ENCODE results near the gene LRRC8B. TPM values are rescaled to one million over a fixed set of nuclear protein-coding genes. Genes with fewer than 3 reads are reported as not detected.

Gene LRRC8B
- total and polyA plus RNA-seq, 4 experiments from 2014 or later: 15.0 to 18.1 (median 16.8) TPM

GRCh38 chr1:89616844-89617627 is 92.4 kb downstream of the LRRC8B start:
- POLR2A ChIA-PET (ENCODE audit: partially characterized antibody): interaction anchor here (1.0 to 30.2 kb wide), 4 partner anchors 10 to 146 kb away, joined by 4 to 813 read pairs (median 21); partner anchors contain the start of gene LRRC8C
- peaks cover 35 to 55% of the 10 kb centered on the region in 2 donors for H3K36me3 Mint-ChIP-seq
- H3K4me3 ChIP-seq (ENCODE audit: low read length in 2 of 2): no peak overlapping the region
- H3K27me3 Mint-ChIP-seq: no peaks in the 10 kb centered on the region
- no peak for DNase-seq
- CTCF ChIA-PET (ENCODE audit: partially characterized antibody): interaction anchor here (0.7 to 32.4 kb wide), 6 partner anchors 11 to 146 kb away, joined by 3 to 688 read pairs (median 54); partner anchors contain the start of gene LRRC8C
- peaks cover 0 to 6% of the 10 kb centered on the region in 2 donors for H3K9me3 ChIP-seq (ENCODE audit: control insufficient read depth in 1 of 2, low read length in 2 of 2)
- H3K36me3 ChIP-seq (ENCODE audit: insufficient read depth, low read length): no peaks in the 10 kb centered on the region
- no peak overlapping the region for H3K27ac ChIP-seq (ENCODE audit: low read depth, low read length)
- peaks cover 49 to 91% (median 70%) of the 10 kb centered on the region in 4 donors for H3K4me1 Mint-ChIP-seq
- H3K4me1 ChIP-seq (ENCODE audit: insufficient read depth, low read length): peaks cover 64% of the 10 kb centered on the region
- intact Hi-C loops (cut with micrococcal nuclease): no loop called here
- H3K9me3 Mint-ChIP-seq: peaks cover 0 to 12% (median 6%) of the 10 kb centered on the region in 8 donors
- H3K27ac Mint-ChIP-seq: peak overlapping the region in 3 of 7 donors; percentile 64 to 77 (median 74)
- no peak overlapping the region for H3K4me3 Mint-ChIP-seq
- no peaks in the 10 kb centered on the region for H3K27me3 ChIP-seq (ENCODE audit: insufficient read depth, low read length)

- peak overlapping the region; percentile 44 to 80 (median 72) for H3K4me3 Mint-ChIP-seq
- H3K27ac Mint-ChIP-seq: peak overlapping the region; percentile 48 to 90 (median 65)
- intact Hi-C loops (cut with micrococcal nuclease): loop anchor here (1.0 kb wide), 1 partner anchor 9 kb away; no protein-coding TSS in a partner anchor
- H3K4me1 Mint-ChIP-seq: peaks cover 40 to 77% (median 54%) of the 10 kb centered on the region in 4 donors
- Histone ChIP-seq H3K4me1 (ENCODE audit: insufficient read depth, low read length) (peaks cover 42% of the 10 kb centered on the region), H3K27me3 (ENCODE audit: insufficient read depth, low read length) (no peaks in the 10 kb centered on the region), H3K4me3 (ENCODE audit: low read length in 2 of 2) (no peak overlapping the region), H3K9me3 (ENCODE audit: control insufficient read depth in 1 of 2, low read length in 2 of 2) (peaks cover 0 to 6% of the 10 kb centered on the region in 2 donors), H3K36me3 (ENCODE audit: insufficient read depth, low read length) (no peaks in the 10 kb centered on the region), H3K27ac (ENCODE audit: low read depth, low read length) (no peak overlapping the region)
- H3K9me3 Mint-ChIP-seq: peaks cover 0 to 12% (median 6%) of the 10 kb centered on the region in 8 donors
- CTCF ChIA-PET (ENCODE audit: partially characterized antibody): interaction anchor here (1.3 to 32.4 kb wide), 5 partner anchors 7 to 142 kb away, joined by 3 to 688 read pairs (median 104); partner anchors contain the start of gene LRRC8C
- no peaks in the 10 kb centered on the region for H3K27me3 Mint-ChIP-seq
- POLR2A ChIA-PET (ENCODE audit: partially characterized antibody): interaction anchor here (2.6 to 30.2 kb wide), 3 partner anchors 12 to 142 kb away, joined by 13 to 813 read pairs (median 18); partner anchors contain the start of gene LRRC8C
- DNase-seq: no peak
- peaks cover 44 to 46% of the 10 kb centered on the region in 2 donors for H3K36me3 Mint-ChIP-seq
Measured at GRCh38 chr1:89620664-89621063, 96.0 kb downstream of the LRRC8B start.

GRCh38 chr1:89622895-89623294 is 98.3 kb downstream of the LRRC8B start:
- Mint-ChIP-seq H3K9me3 (peaks cover 0 to 6% (median 1%) of the 10 kb centered on the region in 8 donors), H3K27ac (peak overlapping the region in 5 of 7 donors; percentile 60 to 95 (median 70)), H3K36me3 (peaks cover 30 to 32% of the 10 kb centered on the region in 2 donors), H3K4me1 (peaks cover 41 to 75% (median 54%) of the 10 kb centered on the region in 4 donors), H3K27me3 (no peaks in the 10 kb centered on the region), H3K4me3 (peak overlapping the region in 2 of 8 donors; percentile 36 to 49)
- Histone ChIP-seq H3K36me3 (ENCODE audit: insufficient read depth, low read length) (no peaks in the 10 kb centered on the region), H3K27me3 (ENCODE audit: insufficient read depth, low read length) (no peaks in the 10 kb centered on the region), H3K4me3 (ENCODE audit: low read length in 2 of 2) (no peak overlapping the region), H3K9me3 (ENCODE audit: control insufficient read depth in 1 of 2, low read length in 2 of 2) (peaks cover 0 to 2% of the 10 kb centered on the region in 2 donors), H3K27ac (ENCODE audit: low read depth, low read length) (no peak overlapping the region), H3K4me1 (ENCODE audit: insufficient read depth, low read length) (peaks cover 54% of the 10 kb centered on the region)
- intact Hi-C loops (cut with micrococcal nuclease): loop anchor here (1.0 kb wide), 5 partner anchors 24 to 140 kb away; partner anchors contain the start of gene LRRC8B
- peak; percentile 35 to 56 (median 43) for DNase-seq
- POLR2A ChIA-PET (ENCODE audit: partially characterized antibody): interaction anchor here (0.5 to 30.2 kb wide), 12 partner anchors 9 to 151 kb away, joined by 3 to 813 read pairs (median 5); partner anchors contain the start of genes LRRC8B and LRRC8C
- CTCF ChIA-PET (ENCODE audit: partially characterized antibody): interaction anchor here (0.7 to 32.4 kb wide), 26 partner anchors 6 to 639 kb away, joined by 3 to 688 read pairs (median 4); partner anchors contain the start of gene LRRC8C

GRCh38 chr1:89624314-89624713 is 99.7 kb downstream of the LRRC8B start:
- H3K27me3 Mint-ChIP-seq: no peaks in the 10 kb centered on the region
- CTCF ChIA-PET (ENCODE audit: partially characterized antibody): interaction anchor here (1.3 to 32.4 kb wide), 12 partner anchors 7 to 640 kb away, joined by 3 to 688 read pairs (median 38); partner anchors contain the start of gene LRRC8C
- H3K36me3 ChIP-seq (ENCODE audit: insufficient read depth, low read length): no peaks in the 10 kb centered on the region
- no peak overlapping the region for H3K27ac ChIP-seq (ENCODE audit: low read depth, low read length)
- H3K36me3 Mint-ChIP-seq: peaks cover 22 to 23% of the 10 kb centered on the region in 2 donors
- H3K27me3 ChIP-seq (ENCODE audit: insufficient read depth, low read length): no peaks in the 10 kb centered on the region
- H3K9me3 Mint-ChIP-seq: no peaks in the 10 kb centered on the region
- peaks cover 60% of the 10 kb centered on the region for H3K4me1 ChIP-seq (ENCODE audit: insufficient read depth, low read length)
- H3K27ac Mint-ChIP-seq: peak overlapping the region in 6 of 7 donors; percentile 10 to 69 (median 46)
- intact Hi-C loops (cut with micrococcal nuclease): no loop called here
- no peaks in the 10 kb centered on the region for H3K9me3 ChIP-seq (ENCODE audit: control insufficient read depth in 1 of 2, low read length in 2 of 2)
- H3K4me3 ChIP-seq (ENCODE audit: low read length in 2 of 2): no peak overlapping the region
- POLR2A ChIA-PET (ENCODE audit: partially characterized antibody): interaction anchor here (1.2 to 30.2 kb wide), 5 partner anchors 8 to 141 kb away, joined by 3 to 813 read pairs (median 18); partner anchors contain the start of gene LRRC8C
- no peak for DNase-seq
- peaks cover 48 to 76% (median 63%) of the 10 kb centered on the region in 4 donors for H3K4me1 Mint-ChIP-seq
- no peak overlapping the region for H3K4me3 Mint-ChIP-seq

GRCh38 chr1:89624715-89625323 is 100.2 kb downstream of the LRRC8B start:
- H3K4me3 ChIP-seq (ENCODE audit: low read length in 2 of 2): no peak overlapping the region
- Mint-ChIP-seq H3K4me3 (peak overlapping the region in 1 of 8 donors; percentile 48), H3K4me1 (peaks cover 51 to 80% (median 65%) of the 10 kb centered on the region in 4 donors), H3K27ac (peak overlapping the region in 6 of 7 donors; percentile 29 to 98 (median 80)), H3K27me3 (no peaks in the 10 kb centered on the region), H3K36me3 (peaks cover 22 to 23% of the 10 kb centered on the region in 2 donors), H3K9me3 (no peaks in the 10 kb centered on the region)
- H3K9me3 ChIP-seq (ENCODE audit: control insufficient read depth in 1 of 2, low read length in 2 of 2): no peaks in the 10 kb centered on the region
- H3K27me3 ChIP-seq (ENCODE audit: insufficient read depth, low read length): no peaks in the 10 kb centered on the region
- H3K36me3 ChIP-seq (ENCODE audit: insufficient read depth, low read length): no peaks in the 10 kb centered on the region
- POLR2A ChIA-PET (ENCODE audit: partially characterized antibody): interaction anchor here (0.5 to 30.2 kb wide), 6 partner anchors 7 to 44 kb away, joined by 3 to 813 read pairs (median 4); partner anchors contain the start of gene LRRC8C
- CTCF ChIA-PET (ENCODE audit: partially characterized antibody): interaction anchor here (1.3 to 32.4 kb wide), 10 partner anchors 7 to 142 kb away, joined by 3 to 688 read pairs (median 48); partner anchors contain the start of gene LRRC8C
- intact Hi-C loops (cut with micrococcal nuclease): no loop called here
- no peak for DNase-seq
- H3K27ac ChIP-seq (ENCODE audit: low read depth, low read length): no peak overlapping the region
- H3K4me1 ChIP-seq (ENCODE audit: insufficient read depth, low read length): peaks cover 63% of the 10 kb centered on the region

- H3K4me1 ChIP-seq (ENCODE audit: insufficient read depth, low read length): peaks cover 70% of the 10 kb centered on the region
- Mint-ChIP-seq H3K27ac (peak overlapping the region; percentile 83 to 99 (median 94)), H3K9me3 (no peaks in the 10 kb centered on the region), H3K4me1 (peaks cover 56 to 84% (median 72%) of the 10 kb centered on the region in 4 donors), H3K27me3 (no peaks in the 10 kb centered on the region), H3K36me3 (peaks cover 8 to 17% of the 10 kb centered on the region in 2 donors), H3K4me3 (peak overlapping the region in 2 of 8 donors; percentile 26 to 68)
- DNase-seq: no peak
- H3K36me3 ChIP-seq (ENCODE audit: insufficient read depth, low read length): no peaks in the 10 kb centered on the region
- H3K4me3 ChIP-seq (ENCODE audit: low read length in 2 of 2): no peak overlapping the region
- H3K27me3 ChIP-seq (ENCODE audit: insufficient read depth, low read length): no peaks in the 10 kb centered on the region
- peak overlapping the region; percentile 48 for H3K27ac ChIP-seq (ENCODE audit: low read depth, low read length)
- intact Hi-C loops (cut with micrococcal nuclease): no loop called here
- ChIA-PET POLR2A (ENCODE audit: partially characterized antibody) (interaction anchor here (1.0 to 30.2 kb wide), 10 partner anchors 11 to 367 kb away, joined by 3 to 813 read pairs (median 6); partner anchors contain the start of genes LRRC8B and ZNF326), CTCF (ENCODE audit: partially characterized antibody) (interaction anchor here (0.7 to 32.4 kb wide), 8 partner anchors 10 to 143 kb away, joined by 3 to 688 read pairs (median 16); no protein-coding TSS in a partner anchor)
- no peaks in the 10 kb centered on the region for H3K9me3 ChIP-seq (ENCODE audit: control insufficient read depth in 1 of 2, low read length in 2 of 2)
Measured at GRCh38 chr1:89627596-89627962, 103.0 kb downstream of the LRRC8B start.
